GM12873 (cell line): ENCODE data around the gene VPS11.

ENCODE experiments used
- CTCF ChIP-seq: IDR thresholded peaks from 2 replicates; pipeline ENCODE4 v1.5.1; 2012; ENCODE audit warnings: low read depth, mild to moderate bottlenecking, moderate library complexity, low read length, control low read depth; ENCODE audit not compliant: insufficient read depth; ENCODE audit errors: missing control alignments

Gene VPS11

DNA sequence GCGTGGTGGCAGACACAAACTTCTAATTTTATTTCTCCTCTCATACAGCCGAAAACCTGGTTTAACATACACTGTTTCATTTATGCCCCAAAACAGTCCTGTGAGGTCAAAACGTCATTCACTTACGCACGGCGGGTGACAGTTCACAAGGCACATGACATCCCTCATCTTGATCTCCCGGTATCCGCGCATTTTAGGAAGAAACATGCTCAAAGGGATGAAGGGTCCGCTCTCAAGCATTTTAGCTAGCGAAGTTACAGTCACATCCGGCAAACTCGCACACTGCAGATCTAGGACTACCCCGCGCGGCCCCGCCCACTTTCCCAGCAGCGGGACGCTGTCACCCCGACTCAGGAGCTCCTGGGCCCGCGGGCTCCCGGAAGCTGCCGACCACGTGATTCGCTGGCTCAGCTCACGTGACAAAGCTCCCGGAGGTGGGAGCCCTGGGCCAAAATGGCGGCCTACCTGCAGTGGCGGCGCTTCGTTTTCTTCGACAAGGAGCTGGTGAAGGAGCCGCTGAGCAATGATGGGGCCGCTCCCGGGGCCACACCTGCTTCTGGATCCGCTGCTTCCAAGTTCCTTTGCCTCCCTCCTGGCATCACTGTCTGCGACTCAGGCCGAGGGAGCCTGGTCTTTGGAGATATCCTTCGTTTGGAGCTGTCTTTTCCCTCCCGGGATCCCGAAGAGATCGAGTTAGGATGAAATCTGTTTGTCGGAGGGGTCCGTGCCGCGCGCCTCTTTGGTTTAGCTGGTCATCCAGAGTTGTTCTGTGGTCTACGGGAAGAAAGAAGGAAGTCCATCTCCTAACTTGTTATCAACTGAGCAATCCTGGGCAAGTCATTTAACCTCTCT lies at the start of gene VPS11:
Gene VPS11 (plus strand): TSS at position 448 of the 852 bp plus-strand sequence. CDS start 6 bp downstream, at position 454.
- no peak for TF ChIP-seq CTCF

- TF ChIP-seq CTCF: no peak
Observed at GRCh38 chr11:119018074-119018938, 49.3 kb upstream of the VPS11 start, which contains the start of the genes RPS25 and TRAPPC4. RPS25 (minus strand) TSS chr11:119018343; CDS start chr11:119018284, 59 bp downstream. TRAPPC4 (plus strand) TSS chr11:119018766; CDS start chr11:119018796, 30 bp downstream.

DNA sequence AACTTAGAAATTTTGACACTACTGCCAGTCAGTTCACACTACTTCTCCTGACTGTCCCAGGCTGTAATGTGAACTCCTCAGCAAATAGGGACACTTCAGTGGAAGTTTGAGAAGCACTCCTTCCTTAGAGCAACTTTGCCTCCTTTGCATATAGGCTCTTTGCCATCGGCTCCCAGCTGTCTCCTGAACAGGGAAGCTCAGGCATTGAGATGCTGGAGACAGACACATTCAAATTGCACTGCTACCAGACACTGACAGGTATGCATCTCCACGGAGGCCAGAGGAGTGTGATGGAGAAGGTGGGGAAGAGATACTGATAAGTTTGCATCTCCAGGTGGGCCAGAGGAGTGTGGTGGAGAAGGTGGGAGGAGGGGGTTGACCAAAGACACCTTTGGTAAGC lies 47.6 kb upstream of the VPS11 start:
- TF ChIP-seq CTCF: no peak

DNA sequence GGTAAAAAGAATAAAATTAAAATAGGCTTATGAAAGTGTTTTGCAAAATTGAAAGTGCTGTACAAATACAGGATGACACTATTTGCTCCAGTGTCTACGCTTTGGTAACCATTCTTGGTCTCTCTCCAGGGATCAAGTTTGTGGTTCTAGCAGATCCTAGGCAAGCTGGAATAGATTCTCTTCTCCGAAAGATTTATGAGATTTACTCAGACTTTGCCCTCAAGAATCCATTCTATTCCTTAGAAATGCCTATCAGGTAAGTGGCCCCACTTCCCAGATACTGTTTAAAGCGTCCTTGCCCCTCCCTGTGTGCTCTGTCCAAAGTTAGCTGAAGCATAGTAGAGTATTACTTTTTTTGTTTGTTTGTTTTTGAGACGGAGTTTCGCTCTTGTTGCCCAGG lies 46.0 kb upstream of the VPS11 start:
- no peak for TF ChIP-seq CTCF

DNA sequence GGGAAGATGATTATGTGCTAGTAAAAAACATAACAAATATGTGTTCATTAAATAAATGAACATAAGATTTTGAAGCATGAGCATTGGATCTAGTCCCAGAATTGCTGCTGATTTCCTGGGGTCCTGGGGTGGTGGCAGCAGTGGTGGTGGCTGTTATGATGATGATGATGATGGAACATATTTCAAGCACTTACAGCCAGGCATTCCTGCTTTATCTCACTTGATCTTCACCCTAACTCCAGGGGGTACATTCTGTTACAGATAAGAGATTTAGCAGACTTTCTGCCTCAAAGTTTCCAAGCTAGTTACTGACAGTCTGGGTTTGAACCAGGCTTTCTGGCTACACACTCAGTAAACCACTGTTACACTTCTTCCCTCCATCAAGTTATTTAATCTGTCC lies 43.9 kb upstream of the VPS11 start:
- TF ChIP-seq CTCF: no peak

DNA sequence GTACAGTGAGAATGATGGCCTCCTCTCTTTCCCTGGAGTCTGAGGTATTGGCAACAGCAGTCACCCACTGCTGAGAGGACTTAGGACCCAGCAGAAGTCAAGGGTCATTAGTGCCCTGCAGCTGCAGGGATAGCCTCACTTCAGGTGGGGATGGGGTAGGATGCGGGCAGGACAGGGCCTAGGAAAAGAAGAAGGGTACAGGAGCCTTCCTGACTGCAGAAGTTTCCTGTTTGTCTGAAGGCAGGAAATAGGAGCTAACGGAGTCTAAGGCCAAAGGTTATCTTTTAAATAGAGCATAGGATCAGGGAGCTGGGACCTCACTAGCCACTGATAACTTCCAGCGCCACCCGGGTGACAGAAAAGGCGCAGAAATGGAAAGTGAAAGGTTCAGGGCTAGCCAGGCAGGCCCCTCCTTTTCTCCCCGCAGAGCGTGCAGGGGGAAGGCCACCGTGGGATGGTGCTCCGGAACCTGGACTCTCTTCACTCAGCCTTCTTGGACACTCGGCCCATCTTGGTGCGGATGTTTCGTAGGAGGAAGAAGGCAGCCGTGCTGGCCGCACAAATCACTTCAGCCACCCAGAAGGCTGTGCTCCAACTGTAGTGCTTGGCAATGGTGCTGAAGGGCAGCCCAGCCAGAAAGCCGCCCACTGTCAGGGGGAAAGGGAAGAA lies 43.1 kb upstream of the VPS11 start:
- no peak for TF ChIP-seq CTCF
